Stimulated activated naive CD8-positive, alpha-beta T cell treated with anti-CD3 and anti-CD28 coated beads, Interleukin-15, Interleukin-2, amounts not matched to agents 100 ng/mL and 50 ng/mL, for 24 hours (primary cell): ENCODE results near the gene AGAP1.

ENCODE experiments used
- H3K27ac Mint-ChIP-seq: one replicate; pipeline ENCODE4 v1.8.0; 2021; ENCODE audit warnings: mild to moderate bottlenecking, mixed read lengths
- H3K27me3 Mint-ChIP-seq: one replicate; pipeline ENCODE4 v1.8.0; 2021; ENCODE audit warnings: mixed read lengths
- H3K36me3 Mint-ChIP-seq: one replicate; pipeline ENCODE4 v1.8.0; 2021; ENCODE audit warnings: low read depth, mixed read lengths
- H3K4me1 Mint-ChIP-seq: one replicate; pipeline ENCODE4 v1.8.0; 2021; ENCODE audit warnings: low read depth, mixed read lengths
- H3K4me3 Mint-ChIP-seq: one replicate; pipeline ENCODE4 v1.8.0; 2021; ENCODE audit warnings: mild to moderate bottlenecking, mixed read lengths
- H3K9me3 Mint-ChIP-seq: one replicate; pipeline ENCODE4 v1.8.0; 2021; ENCODE audit warnings: mixed read lengths

AGAP1 gene

GRCh38 chr2:235703711-235704295 is 210.0 kb downstream of the AGAP1 start:
- no peaks in the 10 kb centered on the region for H3K36me3 Mint-ChIP-seq
- peaks cover 11% of the 10 kb centered on the region for H3K27me3 Mint-ChIP-seq
- no peak overlapping the region for H3K27ac Mint-ChIP-seq
- no peak overlapping the region for H3K4me3 Mint-ChIP-seq
- H3K9me3 Mint-ChIP-seq = no peaks in the 10 kb centered on the region
- H3K4me1 Mint-ChIP-seq = no peaks in the 10 kb centered on the region

GRCh38 chr2:235705296-235705695 is 211.5 kb downstream of the AGAP1 start:
- Mint-ChIP-seq H3K27ac (no peak overlapping the region), H3K36me3 (no peaks in the 10 kb centered on the region), H3K27me3 (peaks cover 11% of the 10 kb centered on the region), H3K4me1 (no peaks in the 10 kb centered on the region), H3K9me3 (no peaks in the 10 kb centered on the region), H3K4me3 (no peak overlapping the region)

- Mint-ChIP-seq H3K27me3 (peaks cover 11% of the 10 kb centered on the region), H3K9me3 (no peaks in the 10 kb centered on the region), H3K27ac (no peak overlapping the region), H3K36me3 (no peaks in the 10 kb centered on the region), H3K4me3 (no peak overlapping the region), H3K4me1 (no peaks in the 10 kb centered on the region)
Measured at GRCh38 chr2:235706506-235706905, 212.7 kb downstream of the AGAP1 start.

GRCh38 chr2:235707411-235708096 is 213.7 kb downstream of the AGAP1 start:
- Mint-ChIP-seq H3K9me3 (no peaks in the 10 kb centered on the region), H3K4me3 (no peak overlapping the region), H3K4me1 (no peaks in the 10 kb centered on the region), H3K27me3 (peaks cover under 1% of the 10 kb centered on the region), H3K36me3 (no peaks in the 10 kb centered on the region), H3K27ac (no peak overlapping the region)

- no peak overlapping the region for H3K27ac Mint-ChIP-seq
- no peaks in the 10 kb centered on the region for H3K27me3 Mint-ChIP-seq
- no peaks in the 10 kb centered on the region for H3K9me3 Mint-ChIP-seq
- no peak overlapping the region for H3K4me3 Mint-ChIP-seq
- no peaks in the 10 kb centered on the region for H3K4me1 Mint-ChIP-seq
- H3K36me3 Mint-ChIP-seq = no peaks in the 10 kb centered on the region
Measured at GRCh38 chr2:235709124-235709813, 215.4 kb downstream of the AGAP1 start.

GRCh38 chr2:235709969-235710879 is 216.4 kb downstream of the AGAP1 start:
- Mint-ChIP-seq H3K27ac (no peak overlapping the region), H3K27me3 (no peaks in the 10 kb centered on the region), H3K36me3 (no peaks in the 10 kb centered on the region), H3K4me3 (no peak overlapping the region), H3K9me3 (no peaks in the 10 kb centered on the region), H3K4me1 (no peaks in the 10 kb centered on the region)

- Mint-ChIP-seq H3K9me3 (no peaks in the 10 kb centered on the region), H3K27ac (no peak overlapping the region), H3K4me1 (no peaks in the 10 kb centered on the region), H3K36me3 (no peaks in the 10 kb centered on the region), H3K4me3 (no peak overlapping the region), H3K27me3 (no peaks in the 10 kb centered on the region)
Measured at GRCh38 chr2:235710933-235711332, 217.1 kb downstream of the AGAP1 start.

- Mint-ChIP-seq H3K27me3 (no peaks in the 10 kb centered on the region), H3K27ac (no peak overlapping the region), H3K4me1 (no peaks in the 10 kb centered on the region), H3K4me3 (no peak overlapping the region), H3K9me3 (no peaks in the 10 kb centered on the region), H3K36me3 (no peaks in the 10 kb centered on the region)
Measured at GRCh38 chr2:235711527-235711926, 217.7 kb downstream of the AGAP1 start.

- Mint-ChIP-seq H3K27me3 (no peaks in the 10 kb centered on the region), H3K27ac (no peak overlapping the region), H3K4me1 (no peaks in the 10 kb centered on the region), H3K4me3 (no peak overlapping the region), H3K36me3 (no peaks in the 10 kb centered on the region), H3K9me3 (no peaks in the 10 kb centered on the region)
Measured at GRCh38 chr2:235712176-235712575, 218.3 kb downstream of the AGAP1 start.

GRCh38 chr2:235713189-235713588 is 219.3 kb downstream of the AGAP1 start:
- H3K27ac Mint-ChIP-seq = no peak overlapping the region
- H3K36me3 Mint-ChIP-seq = no peaks in the 10 kb centered on the region
- H3K9me3 Mint-ChIP-seq = no peaks in the 10 kb centered on the region
- no peak overlapping the region for H3K4me3 Mint-ChIP-seq
- no peaks in the 10 kb centered on the region for H3K27me3 Mint-ChIP-seq
- no peaks in the 10 kb centered on the region for H3K4me1 Mint-ChIP-seq

- Mint-ChIP-seq H3K36me3 (no peaks in the 10 kb centered on the region), H3K4me1 (no peaks in the 10 kb centered on the region), H3K27ac (no peak overlapping the region), H3K9me3 (no peaks in the 10 kb centered on the region), H3K27me3 (no peaks in the 10 kb centered on the region), H3K4me3 (no peak overlapping the region)
Measured at GRCh38 chr2:235715601-235716000, 221.8 kb downstream of the AGAP1 start.

GRCh38 chr2:235716875-235717496 is 223.1 kb downstream of the AGAP1 start:
- H3K27ac Mint-ChIP-seq = no peak overlapping the region
- no peaks in the 10 kb centered on the region for H3K27me3 Mint-ChIP-seq
- H3K36me3 Mint-ChIP-seq = no peaks in the 10 kb centered on the region
- H3K9me3 Mint-ChIP-seq = no peaks in the 10 kb centered on the region
- H3K4me1 Mint-ChIP-seq = no peaks in the 10 kb centered on the region
- no peak overlapping the region for H3K4me3 Mint-ChIP-seq

- Mint-ChIP-seq H3K27me3 (no peaks in the 10 kb centered on the region), H3K9me3 (no peaks in the 10 kb centered on the region), H3K4me3 (no peak overlapping the region), H3K36me3 (no peaks in the 10 kb centered on the region), H3K27ac (no peak overlapping the region), H3K4me1 (no peaks in the 10 kb centered on the region)
Measured at GRCh38 chr2:235719146-235719942, 225.5 kb downstream of the AGAP1 start.

- Mint-ChIP-seq H3K36me3 (no peaks in the 10 kb centered on the region), H3K9me3 (no peaks in the 10 kb centered on the region), H3K4me3 (no peak overlapping the region), H3K4me1 (no peaks in the 10 kb centered on the region), H3K27me3 (no peaks in the 10 kb centered on the region), H3K27ac (no peak overlapping the region)
Measured at GRCh38 chr2:235721625-235722024, 227.8 kb downstream of the AGAP1 start.
